Fibroblast of the aortic adventitia (primary cell): Measurements from ENCODE around the gene BBC3. TPM values are rescaled to one million over a fixed set of nuclear protein-coding genes. Genes with fewer than 3 reads are reported as not detected.
"Not testable (repeated sequence)": the region's sequence is repeated elsewhere in the genome, so short reads cannot be mapped to it uniquely, and the experiment has no call there.

Experiments
- DNase-seq: peaks from one replicate; pipeline ENCODE4 v3.0.0-alpha.2; 2010; ENCODE audit warnings: low read depth
- H3K4me3 ChIP-seq: 2 replicates; pipeline ENCODE4 v1.5.1; 2011; ENCODE audit warnings: low read depth, mild to moderate bottlenecking, control low read depth, low read length, moderate library complexity
- total RNA-seq: library from RNA; depleted of rRNA; stranded (reverse); fragments of >200 nt; gene quantifications from 2 replicates; pipeline ENCODE4 v1.2.3, GENCODE V29; 2012; ENCODE audit warnings: low replicate concordance
- TF ChIP-seq, protein P1 (sequence below): IDR thresholded peaks from 2 replicates; pipeline ENCODE4 v1.5.1; 2011; ENCODE audit warnings: mild to moderate bottlenecking, low read length, control low read depth, inconsistent platforms; ENCODE audit not compliant: insufficient read depth

Gene BBC3
- total RNA-seq, 1 donor: 9.2 TPM

DNA sequence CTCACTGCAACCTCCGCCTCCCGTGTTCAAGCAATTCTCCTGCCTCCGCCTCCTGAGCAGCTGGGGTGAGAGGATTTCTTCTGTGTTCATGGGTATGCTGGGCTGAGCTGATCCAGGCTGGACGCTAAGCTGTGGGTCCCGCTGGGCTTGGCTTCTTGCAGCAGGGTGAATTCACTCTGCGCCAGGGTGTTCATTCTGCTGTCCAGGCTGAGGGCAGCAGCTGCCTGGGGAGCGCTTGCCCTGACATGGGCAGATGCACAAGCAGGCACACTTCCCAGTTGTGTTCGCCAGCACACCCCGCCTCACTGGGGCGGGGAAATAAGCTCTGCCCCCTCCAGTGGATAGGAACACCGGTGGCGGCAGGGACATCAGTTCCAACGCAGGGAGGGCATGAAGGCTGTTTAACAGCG, 36.4 kb upstream of the BBC3 start:
- DNase-seq: no peak
- TF ChIP-seq, protein P1, sequence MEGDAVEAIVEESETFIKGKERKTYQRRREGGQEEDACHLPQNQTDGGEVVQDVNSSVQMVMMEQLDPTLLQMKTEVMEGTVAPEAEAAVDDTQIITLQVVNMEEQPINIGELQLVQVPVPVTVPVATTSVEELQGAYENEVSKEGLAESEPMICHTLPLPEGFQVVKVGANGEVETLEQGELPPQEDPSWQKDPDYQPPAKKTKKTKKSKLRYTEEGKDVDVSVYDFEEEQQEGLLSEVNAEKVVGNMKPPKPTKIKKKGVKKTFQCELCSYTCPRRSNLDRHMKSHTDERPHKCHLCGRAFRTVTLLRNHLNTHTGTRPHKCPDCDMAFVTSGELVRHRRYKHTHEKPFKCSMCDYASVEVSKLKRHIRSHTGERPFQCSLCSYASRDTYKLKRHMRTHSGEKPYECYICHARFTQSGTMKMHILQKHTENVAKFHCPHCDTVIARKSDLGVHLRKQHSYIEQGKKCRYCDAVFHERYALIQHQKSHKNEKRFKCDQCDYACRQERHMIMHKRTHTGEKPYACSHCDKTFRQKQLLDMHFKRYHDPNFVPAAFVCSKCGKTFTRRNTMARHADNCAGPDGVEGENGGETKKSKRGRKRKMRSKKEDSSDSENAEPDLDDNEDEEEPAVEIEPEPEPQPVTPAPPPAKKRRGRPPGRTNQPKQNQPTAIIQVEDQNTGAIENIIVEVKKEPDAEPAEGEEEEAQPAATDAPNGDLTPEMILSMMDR: no peak
- H3K4me3 ChIP-seq: no peak overlapping the region

- no peak for DNase-seq
- H3K4me3 ChIP-seq: no peak overlapping the region
- TF ChIP-seq, protein P1: no peak
Measured at GRCh38 chr19:47266401-47266941, 35.5 kb upstream of the BBC3 start.

GRCh38 chr19:47264629-47265028, 33.6 kb upstream of the BBC3 start:
- TF ChIP-seq, protein P1: no peak
- no peak overlapping the region for H3K4me3 ChIP-seq
- no peak for DNase-seq

DNA sequence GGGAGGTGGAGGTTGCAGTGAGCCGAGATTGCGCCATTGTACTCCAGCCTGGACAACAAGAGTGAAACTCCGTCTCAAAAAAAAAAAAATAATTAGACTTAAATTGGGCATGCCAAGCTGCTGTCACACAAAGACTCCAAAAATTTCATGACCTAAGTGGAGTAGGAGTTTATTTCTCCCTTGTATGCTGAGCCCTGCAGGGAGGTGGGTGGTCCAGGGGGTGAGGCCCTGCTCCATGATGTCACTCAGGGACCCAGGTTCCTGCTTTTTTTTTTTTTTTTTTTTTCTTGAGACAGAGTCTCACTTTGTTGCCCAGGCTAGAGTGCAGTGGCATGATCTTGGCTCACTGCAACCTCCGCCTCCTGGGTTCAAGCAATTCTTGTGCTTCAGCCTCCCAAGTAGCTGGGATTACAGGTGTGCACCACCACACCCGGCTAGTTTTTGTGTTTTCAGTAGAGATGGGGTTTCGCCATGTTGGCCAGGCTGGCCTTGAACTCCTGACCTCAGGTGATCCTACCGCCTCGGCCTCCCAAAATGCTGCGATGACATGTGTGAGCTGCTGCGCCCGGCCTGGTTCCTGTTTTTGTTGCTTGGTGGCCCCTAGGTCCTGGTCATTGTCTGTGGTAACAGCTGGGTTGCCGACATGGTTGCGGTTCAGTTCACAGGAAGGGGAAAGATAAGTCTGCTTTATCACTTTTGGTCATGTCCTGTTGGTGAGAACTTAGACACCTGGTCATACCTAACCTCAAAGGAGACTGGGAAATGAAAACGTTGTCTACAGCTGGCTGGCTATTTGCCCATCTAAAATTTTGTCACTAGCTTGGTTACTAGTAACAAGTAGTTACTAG, 31.2 kb upstream of the BBC3 start:
- H3K4me3 ChIP-seq, DNase-seq: not testable (repeated sequence)

GRCh38 chr19:47260476-47260875, 29.5 kb upstream of the BBC3 start:
- TF ChIP-seq, protein P1: no peak
- no peak for DNase-seq
- H3K4me3 ChIP-seq: no peak overlapping the region

DNA sequence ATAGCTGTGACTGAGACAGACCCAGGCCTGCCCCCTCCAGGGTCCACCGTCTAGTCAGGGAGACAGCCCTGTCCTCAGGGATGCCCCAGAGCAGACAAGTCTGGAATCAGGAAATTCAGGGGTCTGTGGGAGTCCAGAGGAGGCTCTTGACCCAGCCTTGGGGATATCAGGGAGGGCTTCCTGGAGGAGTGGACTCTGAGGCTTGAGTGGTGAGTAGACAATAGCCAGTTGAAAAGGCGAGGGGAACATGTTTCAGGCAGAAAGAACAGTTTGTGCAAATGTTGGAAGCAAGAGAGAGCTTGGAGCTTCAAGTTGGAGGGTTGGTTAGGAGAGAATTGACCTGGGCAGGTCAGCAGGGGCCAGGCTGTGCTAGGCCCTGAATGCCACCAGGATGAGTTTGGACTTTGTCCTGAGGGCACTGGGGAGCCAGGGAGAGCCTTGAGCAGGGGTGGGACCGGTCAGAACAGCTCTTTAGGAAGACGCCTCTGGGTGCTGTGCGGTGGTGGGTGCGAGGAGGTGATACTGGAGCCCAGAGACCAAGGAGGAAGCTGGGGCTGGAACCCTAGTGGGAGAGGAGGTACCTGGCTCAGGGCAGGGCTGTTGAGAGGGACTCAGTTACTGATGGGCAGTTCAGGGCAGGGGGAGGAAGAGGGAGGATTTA, 28.0 kb upstream of the BBC3 start:
- peak overlapping the region; percentile 74 for H3K4me3 ChIP-seq
- TF ChIP-seq, protein P1: no peak
- no peak for DNase-seq

- no peak for DNase-seq
Measured at GRCh38 chr19:47258434-47258833, 27.4 kb upstream of the BBC3 start.

More at GRCh38 chr19:47258434-47258833, 27.4 kb upstream of the BBC3 start:
- TF ChIP-seq, protein P1: no peak
- peak overlapping the region; percentile 74 for H3K4me3 ChIP-seq
